Measurements from ENCODE around the gene KDM5B.

DNA sequence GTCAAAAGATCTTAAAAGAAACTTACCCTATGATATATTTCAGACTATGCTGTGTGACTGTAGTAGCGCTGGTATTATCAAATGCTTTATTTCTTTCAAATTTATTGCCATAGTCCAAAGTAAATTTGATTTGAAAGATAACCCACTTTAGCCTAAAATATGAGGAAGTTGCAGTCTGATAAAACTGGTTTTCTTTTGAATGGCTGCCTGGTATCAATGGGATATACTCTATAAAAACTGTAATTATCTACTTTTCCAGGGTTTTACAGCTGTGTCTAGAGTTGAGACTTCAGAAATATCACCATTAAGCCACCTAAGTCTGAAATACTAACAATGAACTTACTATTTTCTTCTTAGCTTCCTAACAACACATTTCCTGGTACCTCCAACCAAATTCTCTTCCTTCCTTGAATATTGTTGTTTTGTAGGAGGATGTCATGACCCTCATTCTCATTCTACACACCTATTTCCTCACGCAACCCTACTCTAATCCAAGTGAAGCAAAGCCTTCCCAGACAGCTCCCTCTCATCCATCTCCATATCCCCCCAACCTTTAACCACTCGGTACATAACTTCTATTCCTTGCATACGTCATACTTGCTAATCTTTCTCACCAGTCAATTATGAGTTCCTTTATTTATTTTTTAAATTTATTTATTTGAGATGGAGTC is 17.0 kb downstream of the KDM5B start:
- TF ChIP-seq POLR2A (IDR thresholded peaks at IDR 0.05; ENCODE audit: low read depth, low read length) (no peak), TAF1 (IDR thresholded peaks at IDR 0.05; ENCODE audit: borderline replicate concordance, low read depth, low read length) (no peak)

Measured in GM12892 (cell line).